C1 segment of cervical spinal cord (tissue), 14 donors: ENCODE data around the gene ABAT.
"Not testable (repeated sequence)": the region's sequence is repeated elsewhere in the genome, so short reads cannot be mapped to it uniquely, and the experiment has no call there.

Experiments used
- DNase-seq, 14 donors: peaks; one replicate each; lab custom pipeline; 2025; lab: John Stamatoyannopoulos, UW

Gene ABAT

GRCh38 chr16:8785408-8785807, 111.0 kb downstream of the ABAT start:
- DNase-seq, result no peak

- not testable (repeated sequence) for DNase-seq
Observed at GRCh38 chr16:8786316-8786715, 111.9 kb downstream of the ABAT start.

GRCh38 chr16:8788578-8789172, 114.3 kb downstream of the ABAT start:
- no peak for DNase-seq

GRCh38 chr16:8795091-8795490, 120.7 kb downstream of the ABAT start:
- DNase-seq, result no peak

GRCh38 chr16:8795818-8796217, 121.4 kb downstream of the ABAT start:
- DNase-seq, result no peak

- no peak for DNase-seq
Observed at GRCh38 chr16:8796469-8797363, 122.3 kb downstream of the ABAT start.

- DNase-seq, result peak; percentile 75 to 99 (median 97)
Observed at GRCh38 chr16:8797364-8798173, 123.2 kb downstream of the ABAT start, which contains the start of the genes PMM2 and TMEM186. Gene PMM2, plus strand, starts transcription at chr16:8797839. Its CDS starts 44 bp downstream, at chr16:8797883. Gene TMEM186, minus strand, starts transcription at chr16:8797639. Its CDS starts 25 bp downstream, at chr16:8797614.

GRCh38 chr16:8798174-8798527, 123.7 kb downstream of the ABAT start:
- DNase-seq, result no peak

GRCh38 chr16:8798535-8799157, 124.2 kb downstream of the ABAT start:
- no peak for DNase-seq

- no peak for DNase-seq
Observed at GRCh38 chr16:8801701-8802100, 127.3 kb downstream of the ABAT start.

- not testable (repeated sequence) for DNase-seq
Observed at GRCh38 chr16:8803733-8804132, 129.3 kb downstream of the ABAT start.

- no peak for DNase-seq
Observed at GRCh38 chr16:8804313-8804712, 129.9 kb downstream of the ABAT start.

GRCh38 chr16:8806272-8806983, 132.0 kb downstream of the ABAT start:
- peak in 1 of 14 donors; percentile 36 for DNase-seq

GRCh38 chr16:8807189-8807588, 132.8 kb downstream of the ABAT start:
- no peak for DNase-seq

GRCh38 chr16:8808009-8808408, 133.6 kb downstream of the ABAT start:
- no peak for DNase-seq

GRCh38 chr16:8808613-8809353, 134.4 kb downstream of the ABAT start:
- no peak for DNase-seq

GRCh38 chr16:8812162-8812843, 137.9 kb downstream of the ABAT start:
- no peak for DNase-seq

- no peak for DNase-seq
Observed at GRCh38 chr16:8814095-8814806, 139.8 kb downstream of the ABAT start.
